ENCODE measurements around the gene OR5AL1. TPM values are rescaled to one million over a fixed set of nuclear protein-coding genes. Genes with fewer than 3 reads are reported as not detected.
"Not testable (repeated sequence)": the region's sequence is repeated elsewhere in the genome, so short reads cannot be mapped to it uniquely, and the experiment has no call there.

OR5AL1 gene
- polyA plus RNA-seq (ENCODE audit: insufficient read length in 3 of 3): not detected

GRCh38 chr11:56412396-56412795 lies at the start of gene OR5AL1:
OR5AL1 (plus strand) TSS chr11:56412696.
- no peak for DNase-seq (ENCODE audit: low read depth in 3 of 3, low spot score in 2 of 3)

DNA sequence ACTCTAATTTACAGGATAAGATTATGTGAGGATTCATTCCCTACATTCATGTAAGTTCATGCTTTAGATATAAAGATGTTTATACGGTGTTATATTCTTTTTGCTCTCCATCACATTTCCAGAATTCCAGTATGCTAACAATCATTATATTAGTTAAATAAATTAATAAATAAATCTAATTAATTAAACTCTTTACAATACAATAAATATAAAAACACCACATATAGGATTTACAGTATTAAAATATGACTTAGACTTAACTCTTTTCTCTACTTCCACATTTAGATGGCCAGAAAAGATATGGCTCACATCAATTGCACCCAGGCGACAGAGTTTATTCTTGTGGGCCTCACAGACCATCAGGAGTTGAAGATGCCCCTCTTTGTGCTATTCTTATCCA lies 37.2 kb upstream of the OR5AL1 start, which contains the start of gene OR8U1:
Gene OR8U1 (plus strand): TSS at position 301 of the 400 bp plus-strand sequence. CDS start 0 bp downstream, at position 301.
- no peak for DNase-seq (ENCODE audit: low read depth in 3 of 3, low spot score in 2 of 3)

DNA sequence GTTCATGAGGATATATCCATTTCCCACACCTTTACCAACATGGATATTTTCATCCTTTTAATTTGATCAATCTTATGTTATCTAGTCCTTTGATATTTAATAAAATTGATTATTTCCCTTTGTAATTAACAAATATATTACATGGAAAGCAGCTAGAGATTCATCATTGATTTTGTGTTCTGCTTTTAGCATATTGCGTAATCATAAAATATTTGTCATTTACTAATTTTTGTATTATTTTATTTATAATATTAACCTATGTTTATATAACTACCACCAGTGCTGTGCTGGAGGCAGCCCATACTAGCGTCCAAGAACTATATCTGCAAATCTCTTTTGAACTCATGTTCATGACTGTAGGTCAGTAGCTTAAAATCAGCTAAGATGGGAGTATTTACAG lies 32.4 kb upstream of the OR5AL1 start:
- no peak for DNase-seq (ENCODE audit: low read depth in 3 of 3, low spot score in 2 of 3)

- no peak for DNase-seq (ENCODE audit: low read depth in 3 of 3, low spot score in 2 of 3)
Observed at GRCh38 chr11:56394381-56394780, 18.1 kb upstream of the OR5AL1 start.

DNA sequence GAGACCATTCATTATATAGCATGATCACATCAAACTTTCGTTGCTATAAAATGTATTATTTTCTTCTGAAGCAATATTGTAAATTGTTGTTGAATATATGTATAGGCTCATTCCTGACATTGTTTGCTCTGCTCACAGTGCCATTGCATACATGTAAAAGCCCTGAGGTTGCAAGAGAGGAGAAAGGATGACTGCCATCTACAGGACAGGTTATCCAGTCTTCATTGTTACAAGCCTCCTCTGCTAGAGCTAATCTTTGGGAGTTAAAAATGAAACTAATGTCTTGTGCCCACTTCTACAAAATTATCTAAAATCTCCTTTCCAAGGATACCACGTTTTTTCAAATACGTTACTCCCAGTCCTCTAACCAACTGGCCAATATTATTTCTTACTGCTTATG lies 16.4 kb upstream of the OR5AL1 start:
- no peak for DNase-seq (ENCODE audit: low read depth in 3 of 3, low spot score in 2 of 3)

- DNase-seq (ENCODE audit: low read depth in 3 of 3, low spot score in 2 of 3): not testable (repeated sequence)
Observed at GRCh38 chr11:56401858-56402461, 10.5 kb upstream of the OR5AL1 start.

DNA sequence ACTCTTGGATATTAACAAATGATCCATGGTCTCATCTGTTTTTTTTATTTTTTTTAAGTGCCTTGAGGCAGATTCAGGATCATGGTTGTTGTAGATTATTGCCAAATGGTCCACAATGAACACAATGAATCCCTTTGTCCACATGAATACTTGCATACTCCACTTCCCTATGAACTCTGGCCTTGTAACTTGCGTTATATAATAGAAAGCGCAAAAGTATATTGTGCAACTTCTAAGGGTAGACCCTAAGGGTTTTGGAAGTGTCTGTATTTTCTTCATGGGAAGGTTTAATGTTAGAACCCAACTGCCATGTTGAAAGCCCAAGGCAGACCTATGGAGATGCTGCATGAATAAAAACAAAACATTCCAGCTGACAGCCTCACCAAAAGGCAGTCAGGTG lies 8.1 kb upstream of the OR5AL1 start:
- no peak for DNase-seq (ENCODE audit: low read depth in 3 of 3, low spot score in 2 of 3)

DNA sequence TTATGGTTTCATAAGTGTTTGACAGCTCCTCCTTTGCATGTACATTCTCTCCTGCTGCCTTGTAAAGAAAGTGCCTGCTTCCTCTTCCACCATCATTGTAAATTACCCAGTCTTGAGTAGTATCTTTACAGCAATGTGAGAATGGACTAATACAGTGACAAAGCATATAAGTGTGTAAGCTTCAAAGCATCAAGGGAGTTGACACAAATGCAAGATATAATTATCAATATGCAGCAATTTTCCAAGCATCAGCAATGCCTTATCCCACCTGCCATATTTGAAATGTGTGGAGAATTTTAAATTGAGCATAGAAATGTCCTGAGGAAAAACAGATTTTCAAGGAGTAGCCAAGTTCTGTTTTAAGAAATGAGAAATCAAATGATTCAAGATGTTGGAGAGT lies 1.7 kb upstream of the OR5AL1 start:
- no peak for DNase-seq (ENCODE audit: low read depth in 3 of 3, low spot score in 2 of 3)

- no peak for DNase-seq (ENCODE audit: low read depth in 3 of 3, low spot score in 2 of 3)
Observed at GRCh38 chr11:56453521-56453920, 41.0 kb downstream of the OR5AL1 start.

- no peak for DNase-seq (ENCODE audit: low read depth in 3 of 3, low spot score in 2 of 3)
Observed at GRCh38 chr11:56457076-56457475, 44.6 kb downstream of the OR5AL1 start.

Other genes with a start within 250 kb of the OR5AL1 start
- gene OR5J2, start 236.1 kb upstream of the OR5AL1 start, polyA plus RNA-seq (ENCODE audit: insufficient read length in 3 of 3): not detected
- gene OR5T2, start 178.4 kb upstream of the OR5AL1 start, polyA plus RNA-seq (ENCODE audit: insufficient read length in 3 of 3): not detected
- not detected for gene OR5T3, start 160.4 kb upstream of the OR5AL1 start, polyA plus RNA-seq (ENCODE audit: insufficient read length in 3 of 3)
- gene OR5T1, start 138.5 kb upstream of the OR5AL1 start, polyA plus RNA-seq (ENCODE audit: insufficient read length in 3 of 3): not detected
- gene OR8H1, start 120.4 kb upstream of the OR5AL1 start, polyA plus RNA-seq (ENCODE audit: insufficient read length in 3 of 3): not detected
- not detected for gene OR8K3, start 97.6 kb upstream of the OR5AL1 start, polyA plus RNA-seq (ENCODE audit: insufficient read length in 3 of 3)
- gene OR8K1, start 66.7 kb upstream of the OR5AL1 start, polyA plus RNA-seq (ENCODE audit: insufficient read length in 3 of 3): not detected
- gene OR8J1, start 58.4 kb upstream of the OR5AL1 start, polyA plus RNA-seq (ENCODE audit: insufficient read length in 3 of 3): not detected
- gene OR8U1, start 37.1 kb upstream of the OR5AL1 start, polyA plus RNA-seq (ENCODE audit: insufficient read length in 3 of 3): not detected
- not detected for gene OR5M3, start 60.7 kb downstream of the OR5AL1 start, polyA plus RNA-seq (ENCODE audit: insufficient read length in 3 of 3)
- gene OR5M8, start 78.7 kb downstream of the OR5AL1 start, polyA plus RNA-seq (ENCODE audit: insufficient read length in 3 of 3): not detected
- not detected for gene OR5M11, start 130.6 kb downstream of the OR5AL1 start, polyA plus RNA-seq (ENCODE audit: insufficient read length in 3 of 3)
- gene OR5M10, start 165.0 kb downstream of the OR5AL1 start, polyA plus RNA-seq (ENCODE audit: insufficient read length in 3 of 3): not detected
- gene OR5M1, start 202.2 kb downstream of the OR5AL1 start, polyA plus RNA-seq (ENCODE audit: insufficient read length in 3 of 3): not detected
- gene OR5AP2, start 229.7 kb downstream of the OR5AL1 start, polyA plus RNA-seq (ENCODE audit: insufficient read length in 3 of 3): not detected